Esophagus muscularis mucosa (tissue), 4 donors: ENCODE data around the gene ARID1B. TPM values are rescaled to one million over a fixed set of nuclear protein-coding genes. Genes with fewer than 3 reads are reported as not detected.
A peak's percentile ranks its signal among the peaks of the same experiment; 100 is the strongest.

Experiments
- DNase-seq: peaks from one replicate; pipeline ENCODE4 v3.0.0-alpha.2; 2017; ENCODE audit errors: extremely low spot score
- H3K27ac ChIP-seq, 4 donors: fragments of 200-600 bp; sonication (generic); replicated peaks in 1 of 4; 1 replicate in 3 of 4; 2 replicates in 1 of 4; pipeline ENCODE4 v1.5.1; 2016 to 2019; ENCODE audit warnings: mild to moderate bottlenecking in 1 of 4
- H3K27me3 ChIP-seq, 4 donors: fragments of 200-600 bp; sonication (generic); one replicate each; pipeline versions ENCODE4 v1.5.1 to v1.6.0; 2016 to 2019
- H3K36me3 ChIP-seq, 4 donors: fragments of 200-600 bp; sonication (generic); one replicate each; pipeline ENCODE4 v1.5.1; 2016 to 2019
- H3K4me1 ChIP-seq, 4 donors: fragments of 200-600 bp; sonication (generic); one replicate each; pipeline ENCODE4 v1.5.1; 2016 to 2019
- H3K4me3 ChIP-seq, 4 donors: fragments of 200-600 bp; sonication (generic); 1 replicate in 2 of 4; 2 replicates in 2 of 4; pipeline ENCODE4 v1.5.1; 2016 to 2019; ENCODE audit warnings: mild to moderate bottlenecking in 4 of 4, moderate library complexity in 1 of 4
- H3K9me3 ChIP-seq, 4 donors: fragments of 200-600 bp; sonication (generic); 1 replicate in 3 of 4; 2 replicates in 1 of 4; pipeline ENCODE4 v1.5.1; 2016 to 2019
- CTCF ChIP-seq, 3 experiments: fragments of 200-600 bp in 2 of 3; fragments of 450-650 bp in 1 of 3; sonication (generic) in 2 of 3; IDR thresholded peaks; one replicate each; pipeline ENCODE4 v1.5.1; 2017 to 2019; ENCODE audit warnings: antibody characterized with exemption in 3 of 3, mild to moderate bottlenecking in 2 of 3, moderate library complexity in 1 of 3
- EP300 ChIP-seq: sonication (generic); formaldehyde crosslinking; IDR thresholded peaks from one replicate; pipeline ENCODE4 v1.6.1; 2017; ENCODE audit warnings: antibody characterized with exemption
- POLR2A ChIP-seq: fragments of 450-650 bp; IDR thresholded peaks from one replicate; pipeline ENCODE4 v1.6.1; 2017; ENCODE audit warnings: antibody characterized with exemption, moderate library complexity, mild to moderate bottlenecking, low read depth
- POLR2AphosphoS5 ChIP-seq, 2 donors: sonication (generic); formaldehyde crosslinking; IDR thresholded peaks; one replicate each; pipeline ENCODE4 v1.6.1; 2017; ENCODE audit warnings: antibody characterized with exemption in 2 of 2
- WGBS: methylation state at CpG from one replicate; pipeline ENCODE4 v1.1.5; 2018; 5-methylcytosine and 5-hydroxymethylcytosine counted together
- intact Hi-C: fragments of 100-400 bp; cut with DNase I; formaldehyde crosslinking; loops from one replicate; pipeline ENCODE4 v1.15.1; 2023
- total RNA-seq, 4 donors: library from RNA; depleted of rRNA; stranded (reverse); fragments of >200 nt; gene quantifications; one replicate each; pipeline versions ENCODE4 v1.1.0 to v1.2.1, GENCODE V29; 2016

Gene ARID1B
- total RNA-seq, 4 donors from 2014 or later, result 55.0 to 87.2 (median 72.7) TPM

- no peak for DNase-seq
- Histone ChIP-seq H3K4me3 (no peak overlapping the region), H3K27ac (peak overlapping the region in 1 of 4 donors; percentile 5), H3K36me3 (peaks cover 0 to 8% (median 0%) of the 10 kb centered on the region in 4 donors), H3K4me1 (peaks cover 30 to 51% (median 46%) of the 10 kb centered on the region in 4 donors), H3K9me3 (no peaks in the 10 kb centered on the region), H3K27me3 (no peaks in the 10 kb centered on the region)
- WGBS, result 56% methylated on average over 7 of the region's 7 CpGs
- intact Hi-C loops, result no loop called here
- TF ChIP-seq EP300, result no peak
- no peak for TF ChIP-seq POLR2A
- no peak for TF ChIP-seq POLR2AphosphoS5 (IDR thresholded peaks at IDR 0.05)
- TF ChIP-seq CTCF (IDR thresholded peaks at IDR 0.05), result no peak
Observed at GRCh38 chr6:156933201-156934068, 156.3 kb downstream of the ARID1B start.

- WGBS, result 70% methylated on average over 2 of the region's 2 CpGs
- Histone ChIP-seq H3K4me1 (peaks cover 30 to 55% (median 51%) of the 10 kb centered on the region in 4 donors), H3K9me3 (no peaks in the 10 kb centered on the region), H3K4me3 (no peak overlapping the region), H3K36me3 (peaks cover 0 to 8% (median 0%) of the 10 kb centered on the region in 4 donors), H3K27ac (no peak overlapping the region), H3K27me3 (no peaks in the 10 kb centered on the region)
- DNase-seq, result no peak
- intact Hi-C loops, result no loop called here
- TF ChIP-seq POLR2AphosphoS5 (IDR thresholded peaks at IDR 0.05) (no peak), POLR2A (no peak), EP300 (no peak), CTCF (IDR thresholded peaks at IDR 0.05) (no peak)
Observed at GRCh38 chr6:156934069-156934460, 156.9 kb downstream of the ARID1B start.

- peaks cover 0 to 8% (median 0%) of the 10 kb centered on the region in 4 donors for H3K36me3 ChIP-seq
- TF ChIP-seq POLR2A (no peak), EP300 (no peak), POLR2AphosphoS5 (IDR thresholded peaks at IDR 0.05) (no peak), CTCF (IDR thresholded peaks at IDR 0.05) (no peak)
- DNase-seq, result no peak
- peaks cover 39 to 64% (median 58%) of the 10 kb centered on the region in 4 donors for H3K4me1 ChIP-seq
- no peaks in the 10 kb centered on the region for H3K27me3 ChIP-seq
- no peak overlapping the region for H3K27ac ChIP-seq
- H3K4me3 ChIP-seq, result no peak overlapping the region
- intact Hi-C loops, result no loop called here
- H3K9me3 ChIP-seq, result no peaks in the 10 kb centered on the region
- 97% methylated on average over 5 of the region's 5 CpGs for WGBS
Observed at GRCh38 chr6:156935000-156935399, 157.8 kb downstream of the ARID1B start.

GRCh38 chr6:156938143-156938542, 161.0 kb downstream of the ARID1B start:
- no peak for DNase-seq
- H3K4me3 ChIP-seq, result no peak overlapping the region
- no peaks in the 10 kb centered on the region for H3K9me3 ChIP-seq
- H3K4me1 ChIP-seq, result peaks cover 52 to 75% (median 66%) of the 10 kb centered on the region in 4 donors
- no peak overlapping the region for H3K27ac ChIP-seq
- H3K36me3 ChIP-seq, result peaks cover 0 to 8% (median 0%) of the 10 kb centered on the region in 4 donors
- TF ChIP-seq POLR2AphosphoS5 (IDR thresholded peaks at IDR 0.05) (no peak), CTCF (IDR thresholded peaks at IDR 0.05) (no peak), EP300 (no peak), POLR2A (no peak)
- no peaks in the 10 kb centered on the region for H3K27me3 ChIP-seq
- 33% methylated on average over 1 of the region's 1 CpG for WGBS
- intact Hi-C loops, result no loop called here
